Fibroblast of lung (primary cell): ENCODE data around the gene TRMU. TPM values are rescaled to one million over a fixed set of nuclear protein-coding genes. Genes with fewer than 3 reads are reported as not detected.

Experiments
- DNase-seq, 2 donors: peaks; one replicate each; pipeline versions ENCODE4 v3.0.0 to v3.0.0-alpha.2; 2010; ENCODE audit warnings: low read depth in 2 of 2
- H2AFZ ChIP-seq: 2 replicates; pipeline ENCODE4 v1.5.1; 2012; ENCODE audit warnings: low read length, control low read depth, inconsistent platforms
- H3K27ac ChIP-seq: 2 replicates; pipeline ENCODE4 v1.5.1; 2011; ENCODE audit warnings: low read length, control low read depth; ENCODE audit not compliant: insufficient read depth
- H3K27me3 ChIP-seq: 2 replicates; pipeline ENCODE4 v1.5.1; 2011; ENCODE audit warnings: mild to moderate bottlenecking, low read length; ENCODE audit not compliant: control insufficient read depth, insufficient read depth
- H3K36me3 ChIP-seq: 2 replicates; pipeline ENCODE4 v1.5.1; 2011; ENCODE audit warnings: low read length; ENCODE audit not compliant: control insufficient read depth, insufficient read depth
- H3K4me1 ChIP-seq: 2 replicates; pipeline ENCODE4 v1.5.1; 2011; ENCODE audit warnings: low read length; ENCODE audit not compliant: control insufficient read depth, insufficient read depth; ENCODE audit errors: extremely low read depth
- H3K4me2 ChIP-seq: 2 replicates; pipeline ENCODE4 v1.5.1; 2011; ENCODE audit warnings: low read length, control low read depth; ENCODE audit not compliant: insufficient read depth; ENCODE audit errors: extremely low read depth
- H3K4me3 ChIP-seq, 4 experiments: fragments of 200-600 bp in 1 of 4; sonication (generic) in 1 of 4; replicated peaks in 1 of 4; 2 replicates each; pipeline ENCODE4 v1.5.1; 2011 to 2016; ENCODE audit warnings: low read length in 4 of 4, low read depth in 3 of 4, mild to moderate bottlenecking in 3 of 4, control low read depth in 2 of 4, inconsistent platforms in 1 of 4, mixed read lengths in 1 of 4; ENCODE audit not compliant: insufficient read depth in 1 of 4; ENCODE audit errors: control extremely low read depth in 1 of 4
- H3K79me2 ChIP-seq: 2 replicates; pipeline ENCODE4 v1.5.1; 2012; ENCODE audit warnings: mild to moderate bottlenecking, low read length, inconsistent platforms; ENCODE audit not compliant: control insufficient read depth, insufficient read depth
- H3K9ac ChIP-seq: 2 replicates; pipeline ENCODE4 v1.5.1; 2011; ENCODE audit warnings: mild to moderate bottlenecking, low read length, control low read depth; ENCODE audit not compliant: insufficient read depth
- H3K9me3 ChIP-seq: 2 replicates; pipeline ENCODE4 v1.5.1; 2012; ENCODE audit warnings: low read depth, low read length; ENCODE audit not compliant: control insufficient read depth, insufficient read depth
- H4K20me1 ChIP-seq: 2 replicates; pipeline ENCODE4 v1.5.1; 2011; ENCODE audit warnings: low read length; ENCODE audit not compliant: control insufficient read depth, insufficient read depth; ENCODE audit errors: extremely low read depth
- EZH2 ChIP-seq: IDR thresholded peaks from 2 replicates; pipeline ENCODE4 v1.5.1; 2012; ENCODE audit warnings: low read length, control low read depth, mild to moderate bottlenecking; ENCODE audit errors: missing control alignments
- polyA plus RNA-seq, 2 donors: library from polyadenylated mRNA; depleted of rRNA in 1 of 2; stranded (reverse) in 1 of 2; unstranded in 1 of 2; fragments of >200 nt; gene quantifications; 2 replicates each; pipeline ENCODE4 v1.2.1, GENCODE V29; 2011 to 2012; ENCODE audit warnings: missing spikeins in 1 of 2
- total RNA-seq: library from RNA; depleted of rRNA; stranded (reverse); fragments of >200 nt; gene quantifications from 2 replicates; pipeline ENCODE4 v1.2.1, GENCODE V29; 2014
- TF ChIP-seq, protein P1 (sequence below), 2 donors: IDR thresholded peaks in 1 of 2; conservative IDR thresholded peaks in 1 of 2; 1 replicate in 1 of 2; 2 replicates in 1 of 2; pipeline ENCODE4 v1.5.1; 2011 to 2012; ENCODE audit warnings: low read length in 2 of 2, control low read depth in 1 of 2, inconsistent platforms in 1 of 2, low read depth in 1 of 2, mild to moderate bottlenecking in 1 of 2

The TRMU gene
- total and polyA plus RNA-seq, 2 donors (not counting 1 experiment from before 2014, with no cell fraction given), result 18.4 to 22.1 TPM

GRCh38 chr22:46368871-46369715, 33.6 kb downstream of the TRMU start:
- Histone ChIP-seq H3K4me2 (no peak overlapping the region), H3K4me1 (no peaks in the 10 kb centered on the region), H2AFZ (no peak overlapping the region), H3K9ac (no peak overlapping the region), H4K20me1 (no peaks in the 10 kb centered on the region), H3K9me3 (no peaks in the 10 kb centered on the region), H3K27me3 (no peaks in the 10 kb centered on the region), H3K36me3 (no peaks in the 10 kb centered on the region), H3K79me2 (no peaks in the 10 kb centered on the region), H3K27ac (no peak overlapping the region), H3K4me3 (no peak overlapping the region)
- no peak for DNase-seq
- TF ChIP-seq, protein P1, sequence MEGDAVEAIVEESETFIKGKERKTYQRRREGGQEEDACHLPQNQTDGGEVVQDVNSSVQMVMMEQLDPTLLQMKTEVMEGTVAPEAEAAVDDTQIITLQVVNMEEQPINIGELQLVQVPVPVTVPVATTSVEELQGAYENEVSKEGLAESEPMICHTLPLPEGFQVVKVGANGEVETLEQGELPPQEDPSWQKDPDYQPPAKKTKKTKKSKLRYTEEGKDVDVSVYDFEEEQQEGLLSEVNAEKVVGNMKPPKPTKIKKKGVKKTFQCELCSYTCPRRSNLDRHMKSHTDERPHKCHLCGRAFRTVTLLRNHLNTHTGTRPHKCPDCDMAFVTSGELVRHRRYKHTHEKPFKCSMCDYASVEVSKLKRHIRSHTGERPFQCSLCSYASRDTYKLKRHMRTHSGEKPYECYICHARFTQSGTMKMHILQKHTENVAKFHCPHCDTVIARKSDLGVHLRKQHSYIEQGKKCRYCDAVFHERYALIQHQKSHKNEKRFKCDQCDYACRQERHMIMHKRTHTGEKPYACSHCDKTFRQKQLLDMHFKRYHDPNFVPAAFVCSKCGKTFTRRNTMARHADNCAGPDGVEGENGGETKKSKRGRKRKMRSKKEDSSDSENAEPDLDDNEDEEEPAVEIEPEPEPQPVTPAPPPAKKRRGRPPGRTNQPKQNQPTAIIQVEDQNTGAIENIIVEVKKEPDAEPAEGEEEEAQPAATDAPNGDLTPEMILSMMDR (conservative IDR thresholded peaks at IDR 0.05 in 1 of 2, IDR thresholded peaks at IDR 0.05 in 1 of 2; ENCODE audit: low read depth in 1 of 2, low read length in 2 of 2), result no peak
- no peak for TF ChIP-seq EZH2

DNA sequence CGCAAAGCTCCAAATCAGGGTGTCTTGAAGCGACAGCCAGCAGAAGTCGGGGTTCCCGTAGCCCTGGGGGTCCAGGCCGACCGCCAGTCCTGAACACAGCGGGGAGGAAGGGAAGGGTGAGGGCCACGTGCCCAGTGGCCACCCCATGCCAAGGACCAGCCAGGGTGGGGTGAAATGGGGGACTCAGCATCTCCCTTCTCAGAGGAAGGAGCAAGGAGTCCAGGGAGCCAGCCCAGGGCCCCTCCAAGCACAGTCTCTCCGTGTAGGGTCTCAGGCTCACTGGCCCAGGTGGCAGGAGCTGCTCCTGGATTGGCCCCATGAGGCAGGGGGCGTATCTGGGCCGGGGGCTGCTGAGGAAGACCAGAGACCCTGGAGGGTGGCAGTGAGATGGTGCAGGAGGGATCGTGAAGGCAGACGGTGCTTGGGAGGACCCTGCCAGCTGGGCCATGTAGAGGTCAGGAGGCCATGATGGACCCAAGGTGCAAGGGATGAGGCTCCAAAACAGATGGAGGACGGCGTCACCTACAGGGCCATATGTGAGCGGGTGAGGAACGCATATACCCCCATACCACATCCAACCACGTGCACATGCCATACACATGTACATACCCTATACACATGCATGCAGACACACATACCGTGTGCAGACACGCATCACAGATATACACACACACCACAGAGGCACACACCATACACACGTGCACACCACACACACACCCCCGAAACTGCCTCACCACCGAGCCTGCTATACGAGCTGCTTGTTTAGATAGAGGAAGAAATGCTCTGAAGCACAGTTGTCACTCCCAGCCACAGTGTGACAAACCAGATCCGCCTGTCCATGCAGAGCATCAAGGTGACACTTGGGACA, 34.4 kb downstream of the TRMU start:
- H3K9ac ChIP-seq, result no peak overlapping the region
- TF ChIP-seq, protein P1 (conservative IDR thresholded peaks at IDR 0.05 in 1 of 2, IDR thresholded peaks at IDR 0.05 in 1 of 2; ENCODE audit: low read depth in 1 of 2, low read length in 2 of 2), result no peak
- no peak for TF ChIP-seq EZH2

More for the DNA sequence above, 34.4 kb downstream of the TRMU start:
- Histone ChIP-seq H3K4me2 (no peak overlapping the region), H3K79me2 (no peaks in the 10 kb centered on the region), H3K36me3 (no peaks in the 10 kb centered on the region), H3K27me3 (no peaks in the 10 kb centered on the region), H3K4me1 (no peaks in the 10 kb centered on the region), H3K4me3 (no peak overlapping the region), H4K20me1 (no peaks in the 10 kb centered on the region), H3K9me3 (no peaks in the 10 kb centered on the region), H2AFZ (no peak overlapping the region), H3K27ac (no peak overlapping the region)
- DNase-seq, result no peak
